Neural progenitor cell (in vitro differentiated cells): ENCODE results near the gene IFI27L2.

ENCODE experiments used
- EZH2 ChIP-seq: fragments of 200-600 bp; sonication (generic); IDR thresholded peaks from 2 replicates; pipeline ENCODE4 v1.6.1; 2017; ENCODE audit warnings: antibody characterized with exemption, mild to moderate bottlenecking, moderate library complexity
- TF ChIP-seq, protein P1 (sequence below): fragments of 200-600 bp; sonication (generic); IDR thresholded peaks from 2 replicates; pipeline ENCODE4 v1.5.1; 2017; ENCODE audit warnings: antibody characterized with exemption, mild to moderate bottlenecking

DNA sequence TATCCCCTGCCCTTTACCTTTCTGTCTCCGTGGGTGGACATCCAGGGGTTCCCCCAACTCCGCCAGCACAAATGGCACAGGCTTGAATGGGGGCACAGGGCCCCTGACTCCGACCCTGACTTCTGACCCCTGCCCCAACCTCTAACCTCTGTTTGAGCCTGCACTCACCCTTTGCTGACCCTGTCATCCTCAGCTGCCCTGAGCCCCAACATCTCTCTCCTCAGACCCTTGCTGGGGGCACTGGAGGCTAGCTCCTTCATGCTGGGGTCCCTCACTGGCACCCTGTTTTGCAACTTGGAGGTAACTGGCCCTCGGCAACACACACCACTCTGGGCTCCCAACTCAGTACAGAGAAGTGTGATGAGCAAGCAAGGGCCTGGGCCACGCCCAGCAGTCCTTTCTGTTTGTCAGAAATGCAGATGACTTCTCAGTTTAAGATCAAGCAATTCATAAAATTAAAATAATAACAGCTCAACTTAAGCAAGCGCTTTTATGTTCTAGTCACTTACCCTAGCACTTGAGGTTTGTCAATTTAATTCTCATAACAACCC lies 16.8 kb downstream of the IFI27L2 start:
- TF ChIP-seq, protein P1, sequence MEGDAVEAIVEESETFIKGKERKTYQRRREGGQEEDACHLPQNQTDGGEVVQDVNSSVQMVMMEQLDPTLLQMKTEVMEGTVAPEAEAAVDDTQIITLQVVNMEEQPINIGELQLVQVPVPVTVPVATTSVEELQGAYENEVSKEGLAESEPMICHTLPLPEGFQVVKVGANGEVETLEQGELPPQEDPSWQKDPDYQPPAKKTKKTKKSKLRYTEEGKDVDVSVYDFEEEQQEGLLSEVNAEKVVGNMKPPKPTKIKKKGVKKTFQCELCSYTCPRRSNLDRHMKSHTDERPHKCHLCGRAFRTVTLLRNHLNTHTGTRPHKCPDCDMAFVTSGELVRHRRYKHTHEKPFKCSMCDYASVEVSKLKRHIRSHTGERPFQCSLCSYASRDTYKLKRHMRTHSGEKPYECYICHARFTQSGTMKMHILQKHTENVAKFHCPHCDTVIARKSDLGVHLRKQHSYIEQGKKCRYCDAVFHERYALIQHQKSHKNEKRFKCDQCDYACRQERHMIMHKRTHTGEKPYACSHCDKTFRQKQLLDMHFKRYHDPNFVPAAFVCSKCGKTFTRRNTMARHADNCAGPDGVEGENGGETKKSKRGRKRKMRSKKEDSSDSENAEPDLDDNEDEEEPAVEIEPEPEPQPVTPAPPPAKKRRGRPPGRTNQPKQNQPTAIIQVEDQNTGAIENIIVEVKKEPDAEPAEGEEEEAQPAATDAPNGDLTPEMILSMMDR, result no peak
- no peak for TF ChIP-seq EZH2
